Measurements from ENCODE around the gene SREBF1.

SREBF1 gene

DNA sequence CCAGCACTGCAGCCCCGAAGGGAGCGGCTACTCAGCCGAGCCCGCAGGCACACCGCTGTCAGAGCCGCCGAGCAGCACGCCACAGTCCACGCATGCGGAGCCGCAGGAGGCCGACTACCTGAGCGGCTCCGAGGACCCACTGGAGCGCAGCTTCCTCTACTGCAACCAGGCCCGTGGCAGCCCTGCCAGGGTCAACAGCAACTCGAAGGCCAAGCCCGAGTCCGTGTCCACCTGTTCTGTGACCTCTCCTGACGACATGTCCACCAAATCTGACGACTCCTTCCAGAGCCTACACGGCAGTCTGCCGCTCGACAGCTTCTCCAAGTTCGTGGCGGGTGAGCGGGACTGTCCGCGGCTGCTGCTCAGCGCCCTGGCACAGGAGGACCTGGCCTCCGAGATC lies 42.4 kb downstream of the SREBF1 start:
- no peak for DNase-seq (ENCODE audit: low read depth)

DNA sequence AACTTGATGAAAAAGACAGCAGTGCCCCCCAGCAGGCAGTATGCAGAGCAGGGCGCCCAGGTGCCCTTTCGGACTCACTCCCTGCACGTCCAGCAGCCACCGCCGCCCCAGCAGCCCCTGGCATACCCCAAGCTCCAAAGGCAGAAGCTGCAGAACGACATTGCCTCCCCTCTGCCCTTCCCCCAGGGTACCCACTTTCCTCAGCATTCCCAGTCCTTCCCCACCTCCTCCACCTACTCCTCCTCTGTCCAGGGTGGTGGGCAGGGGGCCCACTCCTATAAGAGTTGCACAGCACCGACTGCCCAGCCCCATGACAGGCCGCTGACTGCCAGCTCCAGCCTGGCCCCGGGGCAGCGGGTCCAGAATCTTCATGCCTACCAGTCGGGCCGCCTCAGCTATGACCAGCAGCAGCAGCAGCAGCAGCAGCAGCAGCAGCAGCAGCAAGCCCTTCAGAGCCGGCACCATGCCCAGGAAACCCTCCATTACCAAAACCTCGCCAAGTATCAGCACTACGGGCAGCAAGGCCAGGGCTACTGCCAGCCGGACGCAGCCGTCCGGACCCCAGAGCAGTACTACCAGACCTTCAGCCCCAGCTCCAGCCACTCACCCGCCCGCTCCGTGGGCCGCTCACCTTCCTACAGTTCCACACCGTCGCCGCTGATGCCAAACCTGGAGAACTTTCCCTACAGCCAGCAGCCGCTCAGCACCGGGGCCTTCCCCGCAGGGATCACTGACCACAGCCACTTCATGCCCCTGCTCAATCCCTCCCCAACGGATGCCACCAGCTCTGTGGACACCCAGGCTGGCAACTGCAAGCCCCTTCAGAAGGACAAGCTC lies 43.2 kb downstream of the SREBF1 start:
- no peak for DNase-seq (ENCODE audit: low read depth)

DNA sequence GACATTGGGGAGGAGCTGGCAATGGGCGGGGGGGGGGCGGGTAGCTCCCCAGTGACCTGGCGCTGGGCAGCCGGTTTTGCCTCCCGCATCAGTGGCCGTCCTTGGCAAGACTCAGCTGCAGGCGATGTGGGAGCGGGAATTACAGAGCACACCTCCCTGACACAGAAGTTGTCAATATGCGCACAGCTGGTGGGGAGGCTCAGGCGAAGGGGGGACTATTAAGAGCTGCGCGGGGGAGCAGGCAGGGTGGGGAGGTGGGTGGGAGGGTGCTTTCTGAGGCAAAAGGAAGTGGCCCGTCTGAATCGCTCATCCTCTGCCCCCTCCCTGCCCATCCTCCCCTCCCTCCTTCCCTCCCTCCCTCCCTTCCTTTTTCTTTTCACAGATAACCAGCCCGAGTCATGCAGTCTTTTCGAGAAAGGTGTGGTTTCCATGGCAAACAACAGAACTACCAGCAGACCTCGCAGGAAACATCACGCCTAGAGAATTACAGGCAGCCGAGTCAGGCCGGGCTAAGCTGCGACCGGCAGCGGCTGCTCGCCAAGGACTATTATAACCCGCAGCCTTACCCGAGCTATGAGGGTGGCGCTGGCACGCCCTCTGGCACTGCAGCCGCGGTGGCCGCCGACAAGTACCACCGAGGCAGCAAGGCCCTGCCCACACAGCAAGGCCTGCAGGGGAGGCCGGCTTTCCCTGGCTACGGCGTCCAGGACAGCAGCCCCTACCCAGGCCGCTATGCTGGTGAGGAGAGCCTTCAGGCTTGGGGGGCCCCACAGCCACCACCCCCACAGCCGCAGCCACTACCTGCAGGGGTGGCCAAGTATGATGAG lies 44.0 kb downstream of the SREBF1 start:
- DNase-seq (ENCODE audit: low read depth), result no peak

DNA sequence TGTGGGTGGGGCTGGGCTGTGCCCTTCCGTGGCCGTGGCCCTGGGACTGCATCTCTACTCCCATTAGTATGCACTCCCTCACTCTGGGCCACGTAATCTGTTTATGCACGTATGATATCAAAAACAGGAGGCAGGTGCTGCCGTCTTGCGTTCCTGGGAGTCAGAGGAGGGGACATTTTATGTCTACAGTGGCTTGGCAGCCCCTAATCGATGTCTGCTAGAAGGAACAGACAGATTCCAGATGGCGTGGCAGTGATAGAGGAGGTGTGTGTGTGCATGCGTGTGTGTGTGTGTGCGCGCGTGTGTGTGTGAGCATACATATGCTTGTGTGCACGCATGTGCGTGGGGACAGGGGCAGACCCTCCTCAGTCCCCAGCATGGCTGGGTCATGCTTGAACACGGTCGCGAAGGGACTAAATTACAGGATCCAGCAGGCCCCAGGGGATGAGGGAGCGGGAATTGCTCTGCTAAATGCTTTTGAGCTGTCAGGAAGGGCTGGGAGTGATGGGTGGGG lies 44.7 kb downstream of the SREBF1 start:
- DNase-seq (ENCODE audit: low read depth), result no peak

DNA sequence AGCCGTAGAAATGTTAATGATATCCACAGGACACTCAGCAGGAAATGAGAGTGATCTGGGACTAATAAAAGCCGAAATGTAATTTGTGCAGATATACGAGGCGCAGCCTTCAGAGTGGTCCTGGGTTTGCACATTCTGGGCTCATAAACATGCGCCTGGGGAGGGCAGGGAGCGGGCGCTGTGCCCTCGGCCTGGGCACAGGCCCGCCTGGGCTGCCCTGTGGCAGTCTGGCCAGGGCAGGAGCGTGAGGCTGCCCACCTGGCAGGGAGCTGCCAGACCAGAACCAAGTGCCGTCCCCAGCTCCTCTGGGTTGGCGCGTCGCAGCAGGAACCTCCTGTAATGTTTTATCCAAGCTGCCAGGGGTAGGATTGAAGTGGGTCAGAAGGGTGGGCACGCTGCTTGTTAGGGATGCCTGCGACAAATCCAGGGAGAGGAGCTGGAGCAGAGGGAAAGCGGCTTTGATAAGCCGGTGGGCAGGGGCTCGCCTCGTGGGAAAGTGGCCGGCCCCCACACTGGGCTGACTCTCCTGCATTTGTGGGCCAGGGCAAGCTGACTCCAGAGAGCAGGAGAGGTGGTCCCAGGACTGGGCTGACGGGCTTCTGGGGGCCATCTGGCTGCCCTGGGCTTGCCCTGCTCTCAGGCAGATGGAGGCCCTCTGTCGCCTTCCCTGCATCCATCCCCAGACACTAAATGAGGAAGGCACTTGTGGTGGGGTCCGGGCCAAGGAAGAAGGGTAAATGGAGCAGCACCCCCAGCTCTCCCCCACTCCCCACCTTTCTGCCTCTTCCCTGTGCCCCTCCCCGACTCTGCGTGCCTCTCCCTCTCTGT lies 45.9 kb downstream of the SREBF1 start:
- no peak for DNase-seq (ENCODE audit: low read depth)

DNA sequence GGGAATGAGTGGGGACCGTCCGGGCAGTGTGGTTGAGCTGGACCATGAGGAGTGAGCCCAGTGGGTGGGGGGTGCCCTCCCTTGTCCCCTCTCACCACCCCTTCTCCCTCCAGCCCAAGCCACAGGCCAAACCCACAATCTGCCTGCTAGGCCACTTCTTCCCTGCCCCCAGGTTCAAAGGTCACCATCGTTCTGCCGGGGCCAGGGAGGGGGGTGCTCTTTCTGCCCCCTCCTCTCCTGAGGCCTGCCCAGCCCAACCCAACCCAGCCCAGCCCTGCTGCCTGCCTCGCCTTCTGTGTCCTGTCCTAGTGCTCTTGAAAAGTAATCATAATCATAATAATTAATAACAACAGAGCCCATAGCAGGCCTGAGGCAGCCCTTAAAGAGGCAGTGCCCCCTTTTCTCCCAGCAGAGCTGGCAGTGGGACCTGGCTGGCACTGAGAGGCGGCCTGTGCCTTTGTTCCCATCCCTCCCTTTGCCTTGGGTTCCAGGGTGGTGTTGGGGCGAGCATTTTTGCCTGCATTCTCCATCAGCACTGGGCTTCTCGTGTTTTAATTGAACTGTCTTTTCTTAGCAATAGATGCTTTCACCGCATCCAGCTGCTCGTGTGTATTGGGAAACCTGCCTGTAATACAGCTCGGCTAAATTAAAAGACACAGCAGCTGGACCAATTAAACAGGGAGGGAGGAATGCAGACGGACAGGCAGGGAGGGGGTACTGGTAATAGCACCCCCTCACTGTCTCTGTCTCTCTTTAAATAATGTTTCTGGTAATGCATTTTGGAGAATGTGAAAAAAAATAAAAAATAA lies 46.8 kb downstream of the SREBF1 start:
- DNase-seq (ENCODE audit: low read depth), result no peak

DNA sequence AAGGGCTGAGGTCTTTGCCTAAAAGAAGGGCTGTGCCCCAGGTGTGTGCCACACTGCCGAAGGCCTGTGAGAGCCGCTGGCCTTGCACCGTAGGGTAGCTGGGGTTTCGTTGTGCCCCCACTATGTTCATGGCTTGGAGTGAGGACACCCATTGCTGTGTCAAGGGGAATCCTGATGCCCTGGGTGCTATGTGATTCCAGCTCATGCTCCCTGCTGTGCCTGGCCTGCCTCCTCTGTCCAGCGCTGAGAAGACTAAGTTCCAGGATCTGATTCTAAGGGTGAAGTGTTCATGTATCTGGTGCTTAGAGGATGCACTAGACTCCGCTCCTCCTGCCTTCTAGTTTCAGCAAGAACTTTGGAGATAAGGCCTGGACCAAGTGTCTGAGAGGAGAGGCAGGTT lies 47.4 kb downstream of the SREBF1 start:
- DNase-seq (ENCODE audit: low read depth), result no peak

DNA sequence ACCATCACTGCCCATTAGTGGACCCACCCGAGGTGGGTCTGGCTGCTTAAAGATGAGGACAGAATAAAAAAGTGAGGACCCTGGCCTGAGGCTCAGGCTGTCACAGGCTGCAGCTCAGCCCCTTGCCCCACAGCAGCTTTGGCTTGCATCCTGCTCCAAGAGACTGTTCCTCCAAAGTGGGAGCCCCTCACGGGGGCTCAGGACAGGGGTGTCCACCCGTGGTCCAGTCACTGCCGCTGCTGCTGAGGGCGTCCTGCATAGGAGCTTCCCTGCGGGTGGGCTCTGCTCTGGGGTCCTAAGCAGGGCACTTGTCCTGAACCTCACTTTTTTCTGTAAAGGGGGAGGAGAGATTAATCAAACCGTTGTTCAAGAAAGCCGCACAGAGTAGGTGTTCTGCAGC lies 47.8 kb downstream of the SREBF1 start:
- no peak for DNase-seq (ENCODE audit: low read depth)

DNA sequence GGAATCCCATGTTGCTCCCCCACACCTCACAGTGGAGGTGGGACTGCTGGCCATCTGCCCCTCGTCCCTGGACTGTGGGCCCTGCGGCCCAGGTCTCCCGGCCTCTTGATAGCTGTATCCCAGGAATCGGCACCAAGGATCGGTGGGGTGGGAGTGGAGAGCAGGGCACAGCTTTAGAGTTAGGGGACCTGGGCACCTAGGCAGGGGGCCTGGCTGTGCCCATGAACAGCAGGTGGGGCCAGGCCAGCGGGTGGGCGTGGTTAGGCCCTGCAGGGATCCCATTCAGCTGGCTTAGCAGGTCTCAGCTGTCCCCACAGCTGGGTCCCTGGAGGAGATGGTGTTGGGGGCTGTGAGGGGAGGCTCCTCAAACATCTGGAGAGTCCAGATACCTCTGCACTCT lies 49.2 kb downstream of the SREBF1 start:
- no peak for DNase-seq (ENCODE audit: low read depth)

DNA sequence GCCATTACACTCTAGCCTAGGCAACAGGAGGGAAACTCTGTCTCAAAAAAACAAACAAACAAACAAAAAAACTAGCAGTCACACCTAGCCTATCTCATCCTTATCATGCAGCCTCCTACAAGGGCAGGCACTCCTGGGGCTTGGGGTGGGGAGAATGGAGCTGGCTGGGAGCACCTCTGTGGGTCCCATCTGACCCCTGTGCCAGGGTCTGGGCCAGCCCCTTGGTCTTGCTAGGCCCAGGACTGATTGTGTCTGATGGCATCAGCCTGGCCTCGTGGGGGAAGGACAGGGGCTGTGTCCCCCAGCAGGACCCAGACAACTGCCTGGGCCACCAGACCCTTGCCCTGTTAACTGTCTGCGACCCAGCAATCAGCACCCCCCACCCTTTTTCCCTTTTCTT lies 49.8 kb downstream of the SREBF1 start:
- DNase-seq (ENCODE audit: low read depth), result no peak

DNA sequence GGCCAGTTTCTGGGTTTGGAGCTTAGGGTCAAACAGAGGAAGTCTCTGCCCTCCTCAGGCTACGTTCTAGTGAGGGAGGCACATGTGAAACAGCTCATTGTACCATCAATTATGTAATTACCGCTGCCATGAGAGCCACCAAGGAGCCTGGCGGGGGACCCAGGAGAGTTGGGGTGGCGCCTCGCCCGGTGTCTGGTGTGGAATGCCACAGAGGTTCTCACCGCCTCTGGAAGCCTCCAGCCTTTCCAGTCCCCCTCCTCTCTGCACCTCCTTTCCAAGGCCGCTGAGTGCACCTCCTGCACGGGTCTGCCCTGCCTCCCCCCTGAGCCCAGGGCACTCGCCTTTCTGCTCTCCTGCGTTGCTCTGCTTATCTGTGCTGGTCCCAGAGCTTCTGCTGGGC lies 51.4 kb downstream of the SREBF1 start:
- DNase-seq (ENCODE audit: low read depth), result no peak

DNA sequence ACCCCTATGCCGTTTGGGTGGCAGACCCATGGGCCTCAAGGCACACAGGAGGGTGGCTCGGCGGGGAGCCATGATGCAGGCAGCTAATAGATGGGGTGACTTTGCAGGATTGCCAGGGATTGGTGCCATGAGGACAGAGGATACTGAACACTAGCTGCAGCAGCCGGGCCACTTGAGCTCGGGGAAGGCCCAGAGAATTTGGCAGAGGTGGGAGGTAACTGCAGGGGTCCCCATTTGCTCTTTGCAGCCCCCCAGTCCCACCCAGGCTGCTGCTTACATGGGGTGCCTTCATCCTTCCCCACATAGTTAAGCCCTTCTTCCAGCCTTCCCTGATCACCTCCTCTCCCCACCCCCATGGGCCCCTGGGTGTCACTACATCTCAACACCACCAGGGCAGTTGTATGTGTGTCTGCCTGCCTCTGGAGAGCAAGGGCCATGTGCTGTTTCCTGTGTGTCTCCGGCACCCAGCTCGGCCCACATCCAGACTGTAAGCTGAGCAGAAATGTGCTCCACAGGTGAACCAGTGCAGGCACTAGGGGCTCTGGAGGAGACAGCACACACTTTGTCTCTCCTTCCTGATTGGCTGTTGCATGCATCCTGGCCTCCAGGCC lies 52.0 kb downstream of the SREBF1 start:
- DNase-seq (ENCODE audit: low read depth), result no peak

DNA sequence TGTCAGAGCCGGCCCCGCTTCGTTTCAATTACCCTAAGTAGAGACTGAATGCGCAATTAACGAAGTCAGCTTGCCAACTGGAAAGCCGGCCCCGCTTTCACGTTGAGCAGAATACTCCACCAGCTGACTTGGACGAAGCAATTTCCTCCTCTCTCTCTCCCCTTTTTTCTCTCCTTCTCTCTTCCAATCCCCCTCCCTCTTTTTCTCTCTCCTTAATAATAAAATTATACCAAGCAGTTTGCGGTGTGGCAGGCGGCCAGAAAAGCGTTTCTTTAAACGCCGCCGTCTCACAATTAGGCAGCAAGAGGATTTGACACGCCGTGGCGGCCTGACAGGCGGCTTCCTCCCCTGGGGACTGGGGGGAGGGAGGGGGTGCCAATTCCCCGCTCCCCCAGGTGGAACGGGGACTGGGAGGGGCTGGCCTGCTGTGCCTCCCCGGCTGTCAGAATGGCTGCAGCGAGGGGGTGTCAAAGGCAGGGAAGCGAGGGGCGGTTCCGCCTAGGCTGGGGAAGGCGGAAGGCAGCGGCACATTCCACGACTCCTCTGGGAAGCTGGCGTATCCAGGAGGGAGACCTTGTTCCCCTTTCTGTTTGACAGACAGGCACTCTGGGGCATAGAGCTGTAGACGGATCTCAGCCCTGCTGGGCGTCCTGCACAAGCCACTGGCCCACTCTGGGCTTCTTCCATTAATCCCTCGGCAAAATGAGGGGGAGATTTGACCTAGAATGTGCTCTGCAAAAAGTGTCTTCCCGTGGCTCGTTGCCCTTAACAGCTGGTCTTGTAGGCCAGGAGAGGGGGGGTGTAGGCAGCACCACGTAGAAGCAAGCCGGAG lies 52.7 kb downstream of the SREBF1 start:
- DNase-seq (ENCODE audit: low read depth), result no peak

DNA sequence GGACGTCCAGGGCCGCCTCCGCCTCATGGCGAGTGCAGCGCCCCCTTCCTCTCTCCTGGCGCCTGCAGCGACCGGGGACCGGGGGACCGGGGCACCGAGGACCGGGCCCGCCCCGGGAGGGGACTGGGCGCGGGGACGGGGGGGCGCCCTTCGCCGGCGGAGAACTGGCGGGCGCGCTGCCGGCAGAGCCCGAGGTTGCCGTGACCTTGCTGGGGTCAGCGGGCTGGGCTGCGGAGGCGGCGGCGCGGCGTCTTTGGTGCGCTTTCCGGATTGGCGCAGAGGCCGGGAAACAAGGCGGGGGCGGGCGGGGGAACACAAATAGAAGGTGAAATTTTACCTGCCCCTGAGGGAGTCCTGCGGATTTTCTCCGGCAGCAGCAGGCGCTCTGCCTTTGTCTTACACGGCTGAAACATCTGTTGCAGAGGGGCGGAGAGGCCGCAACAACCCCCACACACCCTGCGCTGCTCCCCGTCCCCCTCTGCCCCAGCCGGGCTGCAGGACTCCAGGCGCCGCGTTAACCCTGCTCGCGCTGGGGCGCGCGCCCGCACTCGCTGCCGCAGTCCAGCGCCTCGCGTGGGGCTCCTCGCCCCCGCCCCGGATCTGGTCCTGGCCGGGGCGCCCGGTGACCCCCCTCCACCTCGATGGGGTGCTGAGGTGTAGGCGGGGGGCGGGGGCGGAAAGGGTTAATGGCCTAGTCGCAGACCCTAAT lies 53.5 kb downstream of the SREBF1 start:
- peak; percentile 26 for DNase-seq (ENCODE audit: low read depth)

DNA sequence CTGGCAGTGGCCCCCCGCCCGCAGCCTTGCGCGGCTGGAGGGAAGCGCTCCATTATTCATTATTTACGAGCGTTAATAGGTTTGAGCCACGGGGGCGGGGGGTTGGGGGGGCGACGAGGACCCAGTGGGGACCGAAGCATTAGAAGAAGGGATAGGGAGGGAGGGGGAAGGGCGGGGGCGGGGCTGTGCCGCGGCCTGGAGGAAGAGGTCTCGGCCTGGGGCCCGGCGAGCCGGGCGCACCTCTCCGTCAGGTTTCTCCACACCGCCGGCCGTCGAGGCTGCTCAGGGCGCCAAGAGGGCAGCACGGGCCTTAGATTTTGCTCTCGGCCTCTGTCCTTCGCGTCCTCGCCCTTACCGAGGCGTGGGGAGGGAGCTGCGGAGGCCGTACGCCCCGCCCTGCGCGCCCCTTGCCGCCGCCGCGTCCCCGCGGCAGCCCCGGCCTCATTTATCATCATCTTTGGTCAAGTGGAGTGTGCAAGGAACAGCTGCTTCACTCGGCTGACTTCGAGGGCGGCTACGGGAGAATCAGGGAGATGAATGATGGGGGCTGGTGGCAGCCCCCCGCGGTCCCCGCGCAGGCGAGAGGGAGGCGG lies 54.2 kb downstream of the SREBF1 start:
- DNase-seq (ENCODE audit: low read depth), result no peak

DNA sequence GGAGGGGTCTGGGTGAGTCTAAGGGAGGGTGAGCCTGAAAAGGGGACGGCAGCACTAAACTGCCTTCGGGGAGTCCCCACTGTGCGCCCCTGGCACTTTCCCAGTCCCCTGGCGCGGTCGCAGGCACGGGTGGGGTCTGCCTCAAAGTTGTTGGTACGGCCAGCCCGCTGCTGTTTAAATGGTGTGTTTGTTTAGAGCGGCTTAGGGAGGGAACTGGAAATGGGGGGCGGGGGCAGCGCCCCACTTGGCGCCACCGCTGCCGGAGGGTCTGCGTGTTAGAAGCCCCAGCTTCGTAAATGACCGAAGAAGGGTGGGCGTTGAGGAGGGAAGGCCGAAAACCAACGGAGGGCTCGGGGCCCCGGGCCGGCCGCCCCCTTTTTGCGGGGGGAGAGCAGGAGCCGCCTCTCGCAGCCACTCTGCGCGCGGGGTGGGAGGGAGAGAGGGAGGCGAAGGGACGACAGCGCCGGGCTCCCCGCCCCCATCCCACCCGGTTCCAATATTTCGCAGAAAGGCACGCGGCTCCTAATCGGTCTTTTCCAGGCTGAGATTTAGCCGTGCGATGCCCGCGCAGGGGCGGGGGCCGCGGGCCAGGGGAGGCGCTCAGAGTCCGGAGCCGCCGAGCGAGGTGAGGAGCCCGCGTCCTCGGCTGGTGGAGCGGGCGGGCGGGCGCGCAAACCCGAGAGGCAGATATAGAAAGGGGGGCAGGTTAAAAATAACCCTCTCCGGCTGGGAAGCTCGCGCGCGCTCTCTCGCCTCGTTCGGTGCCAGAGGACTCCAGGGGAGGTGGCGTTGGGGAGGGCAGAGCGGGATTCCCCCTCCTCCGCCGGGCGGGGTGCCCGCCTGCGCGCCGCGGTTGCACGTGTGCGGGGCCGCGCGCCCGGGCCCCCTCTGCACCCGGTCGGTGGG lies 54.9 kb downstream of the SREBF1 start:
- DNase-seq (ENCODE audit: low read depth), result no peak

DNA sequence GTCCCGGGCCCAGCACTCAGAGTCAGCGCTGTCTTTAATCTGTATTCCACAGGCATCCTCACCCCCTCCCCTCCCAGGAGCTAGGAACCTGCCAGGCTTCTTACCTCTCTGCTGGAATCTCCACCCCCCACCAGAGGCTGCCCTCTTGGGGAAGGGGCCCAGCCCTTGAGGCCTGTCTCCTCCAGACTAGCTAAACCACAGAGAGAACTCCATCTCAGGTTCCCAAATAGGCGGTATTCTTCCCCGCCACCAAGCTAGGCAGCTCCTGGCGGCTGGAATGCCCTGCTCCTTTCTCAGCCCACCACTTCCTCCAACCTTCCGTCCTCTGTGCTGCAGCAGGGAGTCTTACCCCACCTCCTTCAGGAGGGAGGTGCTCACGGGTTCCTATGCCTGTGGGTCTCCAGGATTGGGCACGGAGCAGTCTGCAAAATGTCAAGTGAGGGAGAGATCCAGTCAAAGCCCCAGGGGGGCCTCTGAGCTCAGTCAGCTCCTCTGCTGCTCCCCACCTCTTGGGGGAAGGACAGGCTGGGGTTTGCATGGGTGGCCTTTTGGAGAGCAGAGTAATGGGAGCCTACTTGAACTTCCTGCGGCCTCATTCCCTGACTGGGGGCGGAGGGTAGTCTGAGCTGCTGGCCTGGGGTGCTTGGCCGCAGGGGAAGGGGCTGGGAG lies 55.7 kb downstream of the SREBF1 start:
- no peak for DNase-seq (ENCODE audit: low read depth)
